ENCODE results near the gene OSBPL9. TPM values are rescaled to one million over a fixed set of nuclear protein-coding genes. Genes with fewer than 3 reads are reported as not detected.

The OSBPL9 gene
- total and polyA plus RNA-seq, 9 of the 15 experiments (the other 6 are each of a cell fraction or from before 2014, with no cell fraction given): 43.9 to 217 (median 170) TPM

DNA sequence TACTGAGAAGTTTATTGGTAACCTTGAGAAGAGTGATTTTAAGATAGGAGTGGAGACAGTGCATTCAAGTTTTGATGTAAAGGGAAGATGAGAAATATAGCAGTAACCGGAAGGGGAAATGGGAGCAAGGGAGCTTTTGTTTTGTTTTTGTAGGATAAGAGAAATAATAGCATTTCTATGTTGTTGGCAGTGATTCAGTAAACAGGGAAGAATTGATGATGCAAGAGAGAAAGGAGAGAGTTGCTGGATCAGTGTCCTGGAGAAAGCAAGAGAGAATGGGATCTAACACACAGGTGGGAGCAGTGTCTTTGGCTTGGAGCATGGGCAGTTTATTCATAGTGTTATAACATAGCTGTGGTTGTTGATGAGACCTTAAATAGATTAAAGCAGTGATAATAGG lies 56.4 kb downstream of the OSBPL9 start:
- H3K79me2 ChIP-seq (ENCODE audit: control insufficient read depth, insufficient read depth, low read length): peaks cover 9% of the 10 kb centered on the region; the same call in 2 of the 3 replicates

More for the DNA sequence above, 56.4 kb downstream of the OSBPL9 start:
- Histone ChIP-seq H3K9me1 (ENCODE audit: control insufficient read depth, insufficient read depth, low read length) (no peaks in the 10 kb centered on the region), H3K36me3 (ENCODE audit: control insufficient read depth, insufficient read depth, low read length) (no peaks in the 10 kb centered on the region; the same call in 2 of the 3 replicates), H3K4me1 (replicated peaks in 1 of 2; ENCODE audit: control insufficient read depth in 2 of 2, insufficient read depth in 2 of 2, low read length in 2 of 2) (peaks cover 0 to 29% of the 10 kb centered on the region in 2 experiments; a peak in 3 of 5 replicates), H3K4me3 (no peak overlapping the region), H3K4me2 (ENCODE audit: insufficient read depth, low read length) (no peak overlapping the region), H3K27me3 (ENCODE audit: control insufficient read depth in 2 of 2, insufficient read depth in 2 of 2, low read length in 2 of 2) (no peaks in the 10 kb centered on the region), H2AFZ (ENCODE audit: low read depth, low read length) (no peak overlapping the region), H3K9me3 (replicated peaks; ENCODE audit: control insufficient read depth, insufficient read depth, low read depth, low read length) (no peaks in the 10 kb centered on the region), H4K20me1 (replicated peaks; ENCODE audit: control insufficient read depth, insufficient read depth, low read length) (peaks cover 24% of the 10 kb centered on the region), H3K27ac (ENCODE audit: extremely low read depth, low read depth, low read length) (no peak overlapping the region), H3K9ac (ENCODE audit: insufficient read depth in 1 of 2, low read depth in 2 of 2, low read length in 2 of 2) (no peak overlapping the region)
- intact Hi-C loops (cut with micrococcal nuclease): no loop called here
- in situ Hi-C loops (cut with MboI): no loop called here
- ATAC-seq (no peak), DNase-seq (ENCODE audit: extremely low read depth in 1 of 4, low spot score in 3 of 4) (no peak), FAIRE-seq (no peak)
- no TSS peak for BruUV-seq (replicated peaks)
- CTCF ChIA-PET (ENCODE audit: low intra/inter-chr PET ratio): no interaction called here
- POLR2A ChIA-PET: interaction anchor here (0.6 to 1.0 kb wide), 2 partner anchors 25 to 311 kb away, joined by 3 read pairs; no protein-coding TSS in a partner anchor
- TF ChIP-seq, protein P1, sequence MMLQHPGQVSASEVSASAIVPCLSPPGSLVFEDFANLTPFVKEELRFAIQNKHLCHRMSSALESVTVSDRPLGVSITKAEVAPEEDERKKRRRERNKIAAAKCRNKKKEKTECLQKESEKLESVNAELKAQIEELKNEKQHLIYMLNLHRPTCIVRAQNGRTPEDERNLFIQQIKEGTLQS (IDR thresholded peaks at IDR 0.05): peak; percentile 66
- TF ChIP-seq, protein P1 (CRISPR knock-in tag; conservative IDR thresholded peaks at IDR 0.05): no peak
- TF ChIP-seq, protein P2, sequence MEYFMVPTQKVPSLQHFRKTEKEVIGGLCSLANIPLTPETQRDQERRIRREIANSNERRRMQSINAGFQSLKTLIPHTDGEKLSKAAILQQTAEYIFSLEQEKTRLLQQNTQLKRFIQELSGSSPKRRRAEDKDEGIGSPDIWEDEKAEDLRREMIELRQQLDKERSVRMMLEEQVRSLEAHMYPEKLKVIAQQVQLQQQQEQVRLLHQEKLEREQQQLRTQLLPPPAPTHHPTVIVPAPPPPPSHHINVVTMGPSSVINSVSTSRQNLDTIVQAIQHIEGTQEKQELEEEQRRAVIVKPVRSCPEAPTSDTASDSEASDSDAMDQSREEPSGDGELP (CRISPR knock-in tag; IDR thresholded peaks at IDR 0.05; ENCODE audit: borderline replicate concordance): no peak
- TF ChIP-seq KDM1A (IDR thresholded peaks at IDR 0.05) (no peak), CEBPG (CRISPR knock-in tag; IDR thresholded peaks at IDR 0.05) (no peak; the same call in 1 of the 2 replicates), CEBPG (tag; conservative IDR thresholded peaks at IDR 0.05 in 1 of 2, IDR thresholded peaks at IDR 0.05 in 1 of 2) (0 out of 4 replicates have a peak, but pooled peaks of 1 of the 2 experiments have one; percentile 37)
- WGBS (ENCODE audit: insufficient coverage, low coverage, missing lambda C conversion rate): 80% methylated on average over 1 of the region's 1 CpG
